ENCODE results near the gene LRSAM1. TPM values are rescaled to one million over a fixed set of nuclear protein-coding genes. Genes with fewer than 3 reads are reported as not detected.

The LRSAM1 gene
- total and polyA plus RNA-seq, 9 of the 15 experiments (the other 6 are each of a cell fraction or from before 2014, with no cell fraction given), result 0.07 to 16.2 (median 4.7) TPM

DNA sequence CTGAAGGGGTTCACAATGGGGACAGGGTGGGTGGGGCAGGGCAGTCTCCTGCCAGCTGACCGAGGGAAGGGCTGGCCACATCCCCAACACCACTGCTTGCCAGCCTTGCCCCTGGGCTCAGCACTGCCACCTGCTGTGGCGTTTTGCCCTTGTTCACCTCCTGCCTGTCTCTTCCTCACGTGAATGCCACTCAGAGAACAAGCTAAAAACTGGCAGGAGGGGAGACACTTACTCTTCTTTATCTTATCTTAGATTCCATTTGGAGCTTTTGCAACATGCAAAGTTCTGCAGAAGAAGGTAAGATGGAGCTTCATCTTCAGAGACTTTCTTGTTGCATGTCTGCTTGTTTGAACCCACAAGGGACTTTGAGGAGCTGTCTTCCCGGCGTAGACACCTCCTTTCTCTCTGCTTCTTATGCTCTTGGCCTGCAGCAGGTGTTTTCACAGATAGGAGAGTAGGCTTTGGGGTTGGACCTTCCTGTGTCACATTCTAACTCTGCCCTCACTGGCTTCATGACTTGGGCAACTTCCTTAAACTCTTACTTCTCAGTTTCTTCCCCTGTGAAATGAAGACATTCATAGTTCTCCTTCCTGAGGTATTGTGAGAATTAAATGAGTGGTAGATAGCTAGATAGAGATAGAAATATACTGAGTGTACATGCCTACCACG lies 4.1 kb downstream of the LRSAM1 start (continued):
- TF ChIP-seq ZBTB11 (CRISPR knock-in tag; IDR thresholded peaks at IDR 0.05), result peak in 2 of 3 experiments; percentile 88 to 98; a peak in 4 of 6 replicates
- TF ChIP-seq, protein P1, sequence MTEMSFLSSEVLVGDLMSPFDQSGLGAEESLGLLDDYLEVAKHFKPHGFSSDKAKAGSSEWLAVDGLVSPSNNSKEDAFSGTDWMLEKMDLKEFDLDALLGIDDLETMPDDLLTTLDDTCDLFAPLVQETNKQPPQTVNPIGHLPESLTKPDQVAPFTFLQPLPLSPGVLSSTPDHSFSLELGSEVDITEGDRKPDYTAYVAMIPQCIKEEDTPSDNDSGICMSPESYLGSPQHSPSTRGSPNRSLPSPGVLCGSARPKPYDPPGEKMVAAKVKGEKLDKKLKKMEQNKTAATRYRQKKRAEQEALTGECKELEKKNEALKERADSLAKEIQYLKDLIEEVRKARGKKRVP (CRISPR knock-in tag; IDR thresholded peaks at IDR 0.05), result no peak
- peak; percentile 81 for TF ChIP-seq BHLHE40 (IDR thresholded peaks at IDR 0.05; ENCODE audit: low read length)
- TF ChIP-seq DIDO1 (tag; IDR thresholded peaks at IDR 0.05; ENCODE audit: low read depth), result 0 out of 2 replicates have a peak, but pooled peaks have one; percentile 15
- TF ChIP-seq ARID1B (IDR thresholded peaks at IDR 0.05), result 0 out of 2 replicates have a peak, but pooled peaks have one; percentile 28
- peak; percentile 71 for TF ChIP-seq CEBPG (CRISPR knock-in tag; IDR thresholded peaks at IDR 0.05)
- TF ChIP-seq CEBPG (tag; conservative IDR thresholded peaks at IDR 0.05 in 1 of 2, IDR thresholded peaks at IDR 0.05 in 1 of 2), result no peak
- peak in 1 of 2 experiments; percentile 47; a peak in 1 of 4 replicates for TF ChIP-seq TRIM24 (IDR thresholded peaks at IDR 0.05)
- TF ChIP-seq GABPA (tag; conservative IDR thresholded peaks at IDR 0.05; ENCODE audit: low read depth), result peak; percentile 84
- 0 out of 2 replicates have a peak, but pooled peaks have one; percentile 20 for TF ChIP-seq TAL1 (IDR thresholded peaks at IDR 0.05)
- peak; percentile 54; the same call in 1 of the 2 replicates for TF ChIP-seq HCFC1 (IDR thresholded peaks at IDR 0.05; ENCODE audit: low read depth, low read length)
- TF ChIP-seq, protein P2, sequence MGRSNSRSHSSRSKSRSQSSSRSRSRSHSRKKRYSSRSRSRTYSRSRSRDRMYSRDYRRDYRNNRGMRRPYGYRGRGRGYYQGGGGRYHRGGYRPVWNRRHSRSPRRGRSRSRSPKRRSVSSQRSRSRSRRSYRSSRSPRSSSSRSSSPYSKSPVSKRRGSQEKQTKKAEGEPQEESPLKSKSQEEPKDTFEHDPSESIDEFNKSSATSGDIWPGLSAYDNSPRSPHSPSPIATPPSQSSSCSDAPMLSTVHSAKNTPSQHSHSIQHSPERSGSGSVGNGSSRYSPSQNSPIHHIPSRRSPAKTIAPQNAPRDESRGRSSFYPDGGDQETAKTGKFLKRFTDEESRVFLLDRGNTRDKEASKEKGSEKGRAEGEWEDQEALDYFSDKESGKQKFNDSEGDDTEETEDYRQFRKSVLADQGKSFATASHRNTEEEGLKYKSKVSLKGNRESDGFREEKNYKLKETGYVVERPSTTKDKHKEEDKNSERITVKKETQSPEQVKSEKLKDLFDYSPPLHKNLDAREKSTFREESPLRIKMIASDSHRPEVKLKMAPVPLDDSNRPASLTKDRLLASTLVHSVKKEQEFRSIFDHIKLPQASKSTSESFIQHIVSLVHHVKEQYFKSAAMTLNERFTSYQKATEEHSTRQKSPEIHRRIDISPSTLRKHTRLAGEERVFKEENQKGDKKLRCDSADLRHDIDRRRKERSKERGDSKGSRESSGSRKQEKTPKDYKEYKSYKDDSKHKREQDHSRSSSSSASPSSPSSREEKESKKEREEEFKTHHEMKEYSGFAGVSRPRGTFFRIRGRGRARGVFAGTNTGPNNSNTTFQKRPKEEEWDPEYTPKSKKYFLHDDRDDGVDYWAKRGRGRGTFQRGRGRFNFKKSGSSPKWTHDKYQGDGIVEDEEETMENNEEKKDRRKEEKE (IDR thresholded peaks at IDR 0.05; ENCODE audit: borderline replicate concordance in 1 of 2, control insufficient read depth in 1 of 2, low read depth in 2 of 2, low read length in 1 of 2), result no peak
- TF ChIP-seq CEBPB (tag; IDR thresholded peaks at IDR 0.05), result peak; percentile 65

Data from K562 (cell line).